GM21447 (cell line): ENCODE data around the gene PCID2.

Experiments
- ATAC-seq: cut with Tn5 transposase; IDR thresholded peaks from one replicate; pipeline ENCODE4 v1.9.1; 2021; ENCODE audit not compliant: unreplicated experiment

The PCID2 gene

DNA sequence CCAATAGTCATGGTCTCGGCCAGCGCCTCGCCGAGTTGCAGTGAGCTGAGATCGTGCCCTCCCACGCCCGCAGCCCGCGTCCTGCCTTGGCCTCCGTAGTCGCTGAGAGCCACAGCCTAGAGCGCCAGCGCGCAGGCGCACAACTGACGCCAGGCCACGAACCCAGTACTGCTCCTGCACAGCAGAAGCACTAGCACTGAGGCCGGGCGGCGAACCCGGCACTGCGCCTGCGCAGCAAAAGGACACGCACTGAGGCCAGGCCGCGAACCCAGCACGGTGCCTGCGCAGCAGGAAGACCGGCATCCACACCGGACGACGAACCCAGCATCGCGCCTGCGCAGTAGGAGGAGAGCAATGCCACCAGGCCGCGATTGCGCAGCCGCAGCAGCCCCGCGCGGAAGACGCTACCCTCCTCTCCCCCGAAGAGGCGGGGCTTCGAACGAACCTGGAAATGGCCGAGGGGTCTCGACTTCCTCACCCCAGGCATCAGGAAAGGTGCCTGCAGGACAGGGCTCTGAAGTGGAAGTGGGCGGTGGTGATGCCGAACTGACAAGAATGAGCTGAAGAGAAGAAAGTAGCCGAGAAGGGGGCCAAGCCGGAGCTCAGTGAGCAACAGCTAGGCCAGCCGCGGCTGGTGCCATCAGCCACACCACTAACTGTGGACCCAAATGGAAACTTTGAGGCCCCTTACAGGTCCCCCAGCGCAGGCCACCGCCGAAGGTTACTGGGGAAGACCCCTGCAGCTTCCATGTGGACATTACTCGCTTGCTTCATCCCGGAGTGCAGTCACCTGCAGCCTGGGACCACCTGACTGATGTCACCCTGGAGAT is 78.3 kb downstream of the PCID2 start:
- ATAC-seq: no peak

DNA sequence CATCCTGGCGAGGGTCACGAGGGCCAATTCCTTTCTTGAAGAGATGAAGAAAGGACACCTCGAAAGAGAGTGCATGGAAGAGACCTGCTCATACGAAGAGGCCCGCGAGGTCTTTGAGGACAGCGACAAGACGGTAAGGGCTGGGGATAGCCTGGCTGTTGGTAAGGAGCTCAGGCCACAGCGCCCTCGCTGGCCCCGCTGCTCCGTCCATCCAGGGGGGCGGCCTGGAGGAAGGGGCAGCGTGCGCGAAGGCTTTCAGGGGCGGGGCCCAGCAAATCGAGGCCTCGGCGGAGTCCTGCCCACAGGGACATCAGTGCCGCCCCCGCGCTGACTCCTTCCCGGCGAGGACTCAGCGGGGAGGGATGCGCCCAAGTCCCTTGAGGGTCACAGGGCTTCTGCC is 79.0 kb downstream of the PCID2 start:
- no peak for ATAC-seq
